HCT116 (cell line): ENCODE data around the gene IGFBP2. TPM values are rescaled to one million over a fixed set of nuclear protein-coding genes. Genes with fewer than 3 reads are reported as not detected.

ENCODE experiments used
- ATAC-seq: fragments of 200-7000 bp; cut with Tn5 transposase; 2 replicates; pipeline ENCODE4 v1.9.1; 2020; ENCODE audit warnings: mild to moderate bottlenecking, moderate library complexity
- BruUV-seq: library from RNA; stranded (reverse); fragments of 400-500 nt; replicated peaks from 2 replicates; lab custom pipeline; 2021; lab: Mats Ljungman, UMichigan
- CTCF ChIA-PET: fragments of 300-600 bp; sonication (Branson Sonifier 250); formaldehyde crosslinking; loops from one replicate; lab custom pipeline; 2021; ENCODE audit warnings: antibody characterized with exemption; lab: Charles Lee
- POLR2A ChIA-PET: fragments of 300-600, 350-600 bp; sonication (Branson Sonifier 250); formaldehyde crosslinking; loops from one replicate; lab custom pipeline; 2021; ENCODE audit warnings: antibody characterized with exemption; lab: Charles Lee
- RAD21 ChIA-PET, 2 experiments: fragments of 300-600 bp; sonication (Branson Sonifier 250); formaldehyde crosslinking; loops; one replicate each; lab custom pipeline; 2023; ENCODE audit warnings: low total read pairs in 2 of 2; ENCODE audit not compliant: uncharacterized antibody in 2 of 2, unreplicated experiment in 2 of 2, low non-redundant PET in 1 of 2; lab: Charles Lee
- DNase-seq: peaks from one replicate; pipeline ENCODE4 v3.0.0-alpha.2; 2010; ENCODE audit warnings: low read depth, low spot score
- H2AFZ ChIP-seq: fragments of 200-600 bp; shearing (Covaris generic), sonication (generic); 2 replicates; pipeline ENCODE4 v1.6.1; 2017; ENCODE audit warnings: low read depth, mixed run types, mixed read lengths, antibody characterized with exemption, low read length; ENCODE audit not compliant: poor library complexity, severe bottlenecking
- H3K27ac ChIP-seq: 2 replicates; pipeline ENCODE4 v1.5.1; 2012; ENCODE audit warnings: low read depth, low read length
- H3K27me3 ChIP-seq: fragments of 200-600 bp; sonication (generic); 2 replicates; pipeline ENCODE4 v1.6.1; 2016; ENCODE audit warnings: mixed run types, low read length, mixed read lengths; ENCODE audit not compliant: insufficient read depth
- H3K36me3 ChIP-seq, 2 experiments: fragments of 200-500 bp in 1 of 2; fragments of 200-600 bp in 1 of 2; sonication (Bioruptor generic) in 1 of 2; sonication (generic) in 1 of 2; 2 replicates each; pipeline versions ENCODE4 v1.5.1 to v1.6.1; 2014 to 2016; ENCODE audit warnings: low read length in 2 of 2, inconsistent platforms in 1 of 2, mixed read lengths in 1 of 2, mixed run types in 1 of 2; ENCODE audit not compliant: insufficient read depth in 2 of 2, control insufficient read depth in 1 of 2
- H3K4me1 ChIP-seq, 2 experiments: fragments of 200-600 bp in 1 of 2; sonication (generic) in 1 of 2; 2 replicates each; pipeline versions ENCODE4 v1.5.1 to v1.6.1; 2012 to 2017; ENCODE audit warnings: low read length in 2 of 2, inconsistent platforms in 1 of 2, mild to moderate bottlenecking in 1 of 2, mixed read lengths in 1 of 2, mixed run types in 1 of 2, moderate library complexity in 1 of 2; ENCODE audit not compliant: insufficient read depth in 2 of 2, control insufficient read depth in 1 of 2
- H3K4me2 ChIP-seq: fragments of 200-600 bp; sonication (generic); 2 replicates; pipeline ENCODE4 v1.6.1; 2017; ENCODE audit warnings: mixed run types, low read length, mixed read lengths
- H3K4me3 ChIP-seq, 2 experiments: fragments of 200-600 bp in 1 of 2; sonication (generic) in 1 of 2; replicated peaks in 1 of 2; 2 replicates each; pipeline ENCODE4 v1.5.1; 2011 to 2016; ENCODE audit warnings: low read length in 2 of 2, control low read depth in 1 of 2, low read depth in 1 of 2, mild to moderate bottlenecking in 1 of 2, mixed read lengths in 1 of 2, mixed run types in 1 of 2
- H3K79me2 ChIP-seq: fragments of 200-600 bp; sonication (generic); 2 replicates; pipeline ENCODE4 v1.6.1; 2017; ENCODE audit warnings: mild to moderate bottlenecking, mixed run types, low read length, moderate library complexity, mixed read lengths; ENCODE audit not compliant: insufficient read depth
- H3K9ac ChIP-seq: fragments of 200-600 bp; sonication (generic); 2 replicates; pipeline ENCODE4 v1.6.1; 2016; ENCODE audit warnings: low read length, mixed read lengths
- H3K9me2 ChIP-seq: fragments of 200-600 bp; sonication (generic), shearing (Covaris generic); 2 replicates; pipeline ENCODE4 v1.6.1; 2017; ENCODE audit warnings: mixed run types, mild to moderate bottlenecking, moderate library complexity; ENCODE audit not compliant: insufficient read depth
- H3K9me3 ChIP-seq, 2 experiments: fragments of 200-500 bp in 1 of 2; fragments of 200-600 bp in 1 of 2; sonication (Bioruptor generic) in 1 of 2; sonication (generic) in 1 of 2; 2 replicates each; pipeline ENCODE4 v1.6.1; 2014 to 2017; ENCODE audit warnings: low read length in 2 of 2, mixed read lengths in 2 of 2, inconsistent platforms in 1 of 2, low read depth in 1 of 2, mild to moderate bottlenecking in 1 of 2, mixed run types in 1 of 2, moderate library complexity in 1 of 2; ENCODE audit not compliant: control insufficient read depth in 1 of 2, insufficient read depth in 1 of 2
- H4K20me1 ChIP-seq: fragments of 200-600 bp; sonication (generic), shearing (Covaris generic); 2 replicates; pipeline ENCODE4 v1.6.1; 2017; ENCODE audit warnings: mixed run types, mild to moderate bottlenecking, moderate library complexity; ENCODE audit not compliant: insufficient read depth
- CBX3 ChIP-seq: IDR thresholded peaks from 2 replicates; pipeline ENCODE4 v1.6.1; 2012; ENCODE audit warnings: low read depth
- CEBPB ChIP-seq: IDR thresholded peaks from 2 replicates; pipeline ENCODE4 v1.6.1; 2012; ENCODE audit warnings: low read depth
- EGR1 ChIP-seq: IDR thresholded peaks from 2 replicates; pipeline ENCODE4 v1.6.1; 2012; ENCODE audit warnings: low read depth
- ELF1 ChIP-seq: IDR thresholded peaks from 2 replicates; pipeline ENCODE4 v1.6.1; 2012; ENCODE audit warnings: low read depth, borderline replicate concordance
- EZH2 ChIP-seq: fragments of 200-600 bp; sonication (generic); IDR thresholded peaks from 2 replicates; pipeline ENCODE4 v1.6.1; 2017; ENCODE audit warnings: antibody characterized with exemption, mixed run types
- EZH2phosphoT487 ChIP-seq: fragments of 200-600 bp; IDR thresholded peaks from 2 replicates; pipeline ENCODE4 v1.6.1; 2018; ENCODE audit warnings: antibody characterized with exemption, borderline replicate concordance
- FOSL1 ChIP-seq: IDR thresholded peaks from 2 replicates; pipeline ENCODE4 v1.6.1; 2012; ENCODE audit warnings: low read depth
- JUND ChIP-seq: IDR thresholded peaks from 2 replicates; pipeline ENCODE4 v1.6.1; 2012
- POLR2A ChIP-seq: IDR thresholded peaks from 2 replicates; pipeline ENCODE4 v1.7.0; 2011; ENCODE audit warnings: borderline replicate concordance; ENCODE audit not compliant: insufficient read depth, insufficient read length; ENCODE audit errors: extremely low read depth
- POLR2AphosphoS5 ChIP-seq: IDR thresholded peaks from 2 replicates; pipeline ENCODE4 v1.6.1; 2011; ENCODE audit warnings: mild to moderate bottlenecking, low read depth, low read length, moderate library complexity
- RAD21 ChIP-seq: IDR thresholded peaks from 2 replicates; pipeline ENCODE4 v1.6.1; 2012; ENCODE audit warnings: low read depth, mild to moderate bottlenecking
- SP1 ChIP-seq: IDR thresholded peaks from 2 replicates; pipeline ENCODE4 v1.6.1; 2012; ENCODE audit warnings: low read depth
- SRF ChIP-seq: IDR thresholded peaks from 2 replicates; pipeline ENCODE4 v1.6.1; 2012; ENCODE audit warnings: low read depth
- TCF7L2 ChIP-seq: IDR thresholded peaks from 2 replicates; pipeline ENCODE4 v1.7.0; 2011; ENCODE audit warnings: borderline replicate concordance, inconsistent platforms; ENCODE audit not compliant: insufficient read depth, insufficient read length; ENCODE audit errors: extremely low read depth
- intact Hi-C: fragments of 100-400 bp; cut with micrococcal nuclease; formaldehyde crosslinking; loops from 2 replicates; pipeline ENCODE4 v1.10.0; 2022
- total RNA-seq: library from RNA; stranded (reverse); gene quantifications from one replicate; pipeline ENCODE4 v1.2.1, GENCODE V29; 2021; ENCODE audit not compliant: unreplicated experiment
- TF ChIP-seq, protein P1 (sequence below): IDR thresholded peaks from 2 replicates; pipeline ENCODE4 v1.6.1; 2012; ENCODE audit warnings: low read depth
- TF ChIP-seq, protein P2 (sequence below): IDR thresholded peaks from 2 replicates; pipeline ENCODE4 v1.6.1; 2011; ENCODE audit warnings: mild to moderate bottlenecking, low read length, moderate library complexity; ENCODE audit not compliant: insufficient replicate concordance; ENCODE audit errors: extremely low read depth
- TF ChIP-seq, protein P3 (sequence below): IDR thresholded peaks from 2 replicates; pipeline ENCODE4 v1.6.1; 2012
- TF ChIP-seq, protein P4 (sequence below), 3 experiments: fragments of 200-600 bp in 1 of 3; sonication (generic) in 1 of 3; IDR thresholded peaks in 2 of 3; conservative IDR thresholded peaks in 1 of 3; 2 replicates each; pipeline ENCODE4 v1.5.1; 2012 to 2017; ENCODE audit warnings: low read depth in 2 of 3, low read length in 2 of 3, antibody characterized with exemption in 1 of 3, borderline replicate concordance in 1 of 3, control low read depth in 1 of 3, mild to moderate bottlenecking in 1 of 3, mixed read lengths in 1 of 3, mixed run types in 1 of 3, moderate library complexity in 1 of 3; ENCODE audit not compliant: insufficient read depth in 1 of 3

The IGFBP2 gene
- total RNA-seq, 1 experiment from 2014 or later: 143 TPM

DNA sequence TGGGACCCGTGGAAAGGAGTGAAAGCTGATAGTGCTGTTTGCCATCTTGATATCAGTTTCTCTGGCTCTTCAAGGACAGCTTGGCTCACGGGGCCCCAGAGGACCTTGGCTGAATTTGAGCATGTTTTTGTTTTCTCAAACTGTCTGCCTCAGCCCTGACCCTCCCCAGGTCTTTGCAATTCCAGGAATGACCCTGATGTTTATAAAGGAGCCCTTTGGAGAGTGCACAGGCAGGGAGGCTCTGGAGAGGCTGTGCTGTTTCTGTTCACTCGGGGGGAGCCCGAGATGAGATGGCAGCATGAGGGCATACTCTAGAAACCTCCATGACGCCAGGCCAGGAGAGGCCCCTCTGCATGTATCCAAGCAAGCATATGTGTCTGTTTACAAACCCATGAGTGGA is 16.4 kb downstream of the IGFBP2 start:
- Histone ChIP-seq H4K20me1 (no peaks in the 10 kb centered on the region), H3K4me1 (peaks cover 2 to 22% of the 10 kb centered on the region in 2 experiments; a peak in 1 of 4 replicates), H3K9me2 (no peaks in the 10 kb centered on the region), H3K27me3 (no peaks in the 10 kb centered on the region), H3K9ac (no peak overlapping the region), H2AFZ (no peak overlapping the region), H3K36me3 (no peaks in the 10 kb centered on the region), H3K4me2 (no peak overlapping the region), H3K79me2 (peaks cover 9% of the 10 kb centered on the region; the same call in 1 of the 2 replicates), H3K27ac (no peak overlapping the region), H3K4me3 (no peak overlapping the region), H3K9me3 (no peaks in the 10 kb centered on the region)
- POLR2A ChIA-PET: no interaction called here
- intact Hi-C loops: no loop called here
- RAD21 ChIA-PET: no interaction called here
- no peak for DNase-seq
- CTCF ChIA-PET: interaction anchor here (1.6 kb wide), 1 partner anchor 427 kb away, joined by 3 read pairs; no protein-coding TSS in a partner anchor
- BruUV-seq: no TSS peak
- no peak for TF ChIP-seq RAD21
- no peak for TF ChIP-seq POLR2A
- TF ChIP-seq EZH2: no peak
- no peak for TF ChIP-seq JUND
- no peak for TF ChIP-seq CBX3
- no peak for TF ChIP-seq ELF1
- TF ChIP-seq POLR2AphosphoS5: no peak
- TF ChIP-seq TCF7L2: no peak
- TF ChIP-seq SP1: no peak
- TF ChIP-seq FOSL1: no peak
- TF ChIP-seq, protein P1, sequence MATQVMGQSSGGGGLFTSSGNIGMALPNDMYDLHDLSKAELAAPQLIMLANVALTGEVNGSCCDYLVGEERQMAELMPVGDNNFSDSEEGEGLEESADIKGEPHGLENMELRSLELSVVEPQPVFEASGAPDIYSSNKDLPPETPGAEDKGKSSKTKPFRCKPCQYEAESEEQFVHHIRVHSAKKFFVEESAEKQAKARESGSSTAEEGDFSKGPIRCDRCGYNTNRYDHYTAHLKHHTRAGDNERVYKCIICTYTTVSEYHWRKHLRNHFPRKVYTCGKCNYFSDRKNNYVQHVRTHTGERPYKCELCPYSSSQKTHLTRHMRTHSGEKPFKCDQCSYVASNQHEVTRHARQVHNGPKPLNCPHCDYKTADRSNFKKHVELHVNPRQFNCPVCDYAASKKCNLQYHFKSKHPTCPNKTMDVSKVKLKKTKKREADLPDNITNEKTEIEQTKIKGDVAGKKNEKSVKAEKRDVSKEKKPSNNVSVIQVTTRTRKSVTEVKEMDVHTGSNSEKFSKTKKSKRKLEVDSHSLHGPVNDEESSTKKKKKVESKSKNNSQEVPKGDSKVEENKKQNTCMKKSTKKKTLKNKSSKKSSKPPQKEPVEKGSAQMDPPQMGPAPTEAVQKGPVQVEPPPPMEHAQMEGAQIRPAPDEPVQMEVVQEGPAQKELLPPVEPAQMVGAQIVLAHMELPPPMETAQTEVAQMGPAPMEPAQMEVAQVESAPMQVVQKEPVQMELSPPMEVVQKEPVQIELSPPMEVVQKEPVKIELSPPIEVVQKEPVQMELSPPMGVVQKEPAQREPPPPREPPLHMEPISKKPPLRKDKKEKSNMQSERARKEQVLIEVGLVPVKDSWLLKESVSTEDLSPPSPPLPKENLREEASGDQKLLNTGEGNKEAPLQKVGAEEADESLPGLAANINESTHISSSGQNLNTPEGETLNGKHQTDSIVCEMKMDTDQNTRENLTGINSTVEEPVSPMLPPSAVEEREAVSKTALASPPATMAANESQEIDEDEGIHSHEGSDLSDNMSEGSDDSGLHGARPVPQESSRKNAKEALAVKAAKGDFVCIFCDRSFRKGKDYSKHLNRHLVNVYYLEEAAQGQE: no peak
- TF ChIP-seq, protein P2, sequence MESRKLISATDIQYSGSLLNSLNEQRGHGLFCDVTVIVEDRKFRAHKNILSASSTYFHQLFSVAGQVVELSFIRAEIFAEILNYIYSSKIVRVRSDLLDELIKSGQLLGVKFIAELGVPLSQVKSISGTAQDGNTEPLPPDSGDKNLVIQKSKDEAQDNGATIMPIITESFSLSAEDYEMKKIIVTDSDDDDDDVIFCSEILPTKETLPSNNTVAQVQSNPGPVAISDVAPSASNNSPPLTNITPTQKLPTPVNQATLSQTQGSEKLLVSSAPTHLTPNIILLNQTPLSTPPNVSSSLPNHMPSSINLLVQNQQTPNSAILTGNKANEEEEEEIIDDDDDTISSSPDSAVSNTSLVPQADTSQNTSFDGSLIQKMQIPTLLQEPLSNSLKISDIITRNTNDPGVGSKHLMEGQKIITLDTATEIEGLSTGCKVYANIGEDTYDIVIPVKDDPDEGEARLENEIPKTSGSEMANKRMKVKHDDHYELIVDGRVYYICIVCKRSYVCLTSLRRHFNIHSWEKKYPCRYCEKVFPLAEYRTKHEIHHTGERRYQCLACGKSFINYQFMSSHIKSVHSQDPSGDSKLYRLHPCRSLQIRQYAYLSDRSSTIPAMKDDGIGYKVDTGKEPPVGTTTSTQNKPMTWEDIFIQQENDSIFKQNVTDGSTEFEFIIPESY: no peak
- TF ChIP-seq, protein P3, sequence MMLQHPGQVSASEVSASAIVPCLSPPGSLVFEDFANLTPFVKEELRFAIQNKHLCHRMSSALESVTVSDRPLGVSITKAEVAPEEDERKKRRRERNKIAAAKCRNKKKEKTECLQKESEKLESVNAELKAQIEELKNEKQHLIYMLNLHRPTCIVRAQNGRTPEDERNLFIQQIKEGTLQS: no peak
- no peak for TF ChIP-seq EZH2phosphoT487
- TF ChIP-seq CEBPB: no peak
- TF ChIP-seq, protein P4, sequence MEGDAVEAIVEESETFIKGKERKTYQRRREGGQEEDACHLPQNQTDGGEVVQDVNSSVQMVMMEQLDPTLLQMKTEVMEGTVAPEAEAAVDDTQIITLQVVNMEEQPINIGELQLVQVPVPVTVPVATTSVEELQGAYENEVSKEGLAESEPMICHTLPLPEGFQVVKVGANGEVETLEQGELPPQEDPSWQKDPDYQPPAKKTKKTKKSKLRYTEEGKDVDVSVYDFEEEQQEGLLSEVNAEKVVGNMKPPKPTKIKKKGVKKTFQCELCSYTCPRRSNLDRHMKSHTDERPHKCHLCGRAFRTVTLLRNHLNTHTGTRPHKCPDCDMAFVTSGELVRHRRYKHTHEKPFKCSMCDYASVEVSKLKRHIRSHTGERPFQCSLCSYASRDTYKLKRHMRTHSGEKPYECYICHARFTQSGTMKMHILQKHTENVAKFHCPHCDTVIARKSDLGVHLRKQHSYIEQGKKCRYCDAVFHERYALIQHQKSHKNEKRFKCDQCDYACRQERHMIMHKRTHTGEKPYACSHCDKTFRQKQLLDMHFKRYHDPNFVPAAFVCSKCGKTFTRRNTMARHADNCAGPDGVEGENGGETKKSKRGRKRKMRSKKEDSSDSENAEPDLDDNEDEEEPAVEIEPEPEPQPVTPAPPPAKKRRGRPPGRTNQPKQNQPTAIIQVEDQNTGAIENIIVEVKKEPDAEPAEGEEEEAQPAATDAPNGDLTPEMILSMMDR (IDR thresholded peaks at IDR 0.05 in 2 of 3, conservative IDR thresholded peaks at IDR 0.05 in 1 of 3; ENCODE audit: borderline replicate concordance in 1 of 3, insufficient read depth in 1 of 3, low read depth in 2 of 3, low read length in 2 of 3): no peak
- no peak for TF ChIP-seq SRF
- TF ChIP-seq EGR1: no peak
- TF ChIP-seq, all 23 proteins: peak for 0
- ATAC-seq: no peak
